ENCODE data around the gene CA10.

The CA10 gene

DNA sequence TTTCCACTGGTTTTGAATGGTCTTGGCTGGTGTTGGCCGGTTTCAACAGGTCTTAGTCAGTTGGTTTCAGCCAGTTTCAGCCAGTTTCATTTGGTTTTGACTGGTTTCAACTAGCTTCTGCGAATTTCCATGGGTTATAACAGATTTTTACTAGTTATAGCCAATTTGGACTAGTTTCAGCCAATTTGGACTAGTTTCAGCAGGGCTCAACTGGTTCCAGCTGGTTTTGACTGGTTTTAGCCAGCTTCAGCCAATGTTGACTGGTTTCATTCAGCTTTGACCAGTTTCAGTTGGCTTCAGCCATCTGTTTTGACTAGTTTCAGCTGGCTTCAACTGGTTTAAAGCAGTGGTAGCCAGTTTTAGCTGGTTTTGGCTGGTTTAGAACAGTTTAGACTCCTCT lies 465.6 kb downstream of the CA10 start:
- no peak for TF ChIP-seq TAF1 (IDR thresholded peaks at IDR 0.05; ENCODE audit: borderline replicate concordance, insufficient read depth, low read length)
- TF ChIP-seq POLR2AphosphoS5 (IDR thresholded peaks at IDR 0.05; ENCODE audit: low read depth, low read length), result no peak
- no peak for TF ChIP-seq FOXP2 (optimal IDR thresholded peaks at IDR 0.05; ENCODE audit: borderline replicate concordance, extremely low read depth, extremely low read length, insufficient read depth)
- TF ChIP-seq SIN3A (IDR thresholded peaks at IDR 0.05; ENCODE audit: borderline replicate concordance, insufficient read depth, low read length), result no peak
- TF ChIP-seq, protein P1, sequence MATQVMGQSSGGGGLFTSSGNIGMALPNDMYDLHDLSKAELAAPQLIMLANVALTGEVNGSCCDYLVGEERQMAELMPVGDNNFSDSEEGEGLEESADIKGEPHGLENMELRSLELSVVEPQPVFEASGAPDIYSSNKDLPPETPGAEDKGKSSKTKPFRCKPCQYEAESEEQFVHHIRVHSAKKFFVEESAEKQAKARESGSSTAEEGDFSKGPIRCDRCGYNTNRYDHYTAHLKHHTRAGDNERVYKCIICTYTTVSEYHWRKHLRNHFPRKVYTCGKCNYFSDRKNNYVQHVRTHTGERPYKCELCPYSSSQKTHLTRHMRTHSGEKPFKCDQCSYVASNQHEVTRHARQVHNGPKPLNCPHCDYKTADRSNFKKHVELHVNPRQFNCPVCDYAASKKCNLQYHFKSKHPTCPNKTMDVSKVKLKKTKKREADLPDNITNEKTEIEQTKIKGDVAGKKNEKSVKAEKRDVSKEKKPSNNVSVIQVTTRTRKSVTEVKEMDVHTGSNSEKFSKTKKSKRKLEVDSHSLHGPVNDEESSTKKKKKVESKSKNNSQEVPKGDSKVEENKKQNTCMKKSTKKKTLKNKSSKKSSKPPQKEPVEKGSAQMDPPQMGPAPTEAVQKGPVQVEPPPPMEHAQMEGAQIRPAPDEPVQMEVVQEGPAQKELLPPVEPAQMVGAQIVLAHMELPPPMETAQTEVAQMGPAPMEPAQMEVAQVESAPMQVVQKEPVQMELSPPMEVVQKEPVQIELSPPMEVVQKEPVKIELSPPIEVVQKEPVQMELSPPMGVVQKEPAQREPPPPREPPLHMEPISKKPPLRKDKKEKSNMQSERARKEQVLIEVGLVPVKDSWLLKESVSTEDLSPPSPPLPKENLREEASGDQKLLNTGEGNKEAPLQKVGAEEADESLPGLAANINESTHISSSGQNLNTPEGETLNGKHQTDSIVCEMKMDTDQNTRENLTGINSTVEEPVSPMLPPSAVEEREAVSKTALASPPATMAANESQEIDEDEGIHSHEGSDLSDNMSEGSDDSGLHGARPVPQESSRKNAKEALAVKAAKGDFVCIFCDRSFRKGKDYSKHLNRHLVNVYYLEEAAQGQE (IDR thresholded peaks at IDR 0.05; ENCODE audit: insufficient read depth in 1 of 2, low read depth in 2 of 2, low read length in 2 of 2), result no peak

DNA sequence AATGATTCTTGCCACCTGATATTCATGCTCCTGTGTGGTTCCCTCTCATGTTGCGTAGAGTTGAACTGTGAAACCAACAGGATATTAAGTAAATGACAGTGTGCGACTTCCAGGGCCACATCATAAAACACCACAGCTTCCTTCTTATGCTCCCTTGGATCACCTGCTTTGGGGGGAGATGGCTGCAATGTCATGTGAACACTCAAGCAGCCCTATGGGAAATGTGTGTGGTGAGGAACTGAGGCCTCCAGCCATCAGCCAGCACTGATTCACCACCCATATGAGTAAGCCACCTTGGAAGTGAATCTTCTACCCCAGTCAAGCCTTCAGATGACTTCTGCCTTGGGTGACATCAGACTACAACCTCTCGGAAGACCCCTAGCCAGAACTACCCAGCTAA lies 470.6 kb downstream of the CA10 start:
- TF ChIP-seq SIN3A (IDR thresholded peaks at IDR 0.05; ENCODE audit: borderline replicate concordance, insufficient read depth, low read length) (no peak), POLR2AphosphoS5 (IDR thresholded peaks at IDR 0.05; ENCODE audit: low read depth, low read length) (no peak), FOXP2 (optimal IDR thresholded peaks at IDR 0.05; ENCODE audit: borderline replicate concordance, extremely low read depth, extremely low read length, insufficient read depth) (no peak), TAF1 (IDR thresholded peaks at IDR 0.05; ENCODE audit: borderline replicate concordance, insufficient read depth, low read length) (no peak)
- TF ChIP-seq, protein P1 (IDR thresholded peaks at IDR 0.05; ENCODE audit: insufficient read depth in 1 of 2, low read depth in 2 of 2, low read length in 2 of 2), result no peak

DNA sequence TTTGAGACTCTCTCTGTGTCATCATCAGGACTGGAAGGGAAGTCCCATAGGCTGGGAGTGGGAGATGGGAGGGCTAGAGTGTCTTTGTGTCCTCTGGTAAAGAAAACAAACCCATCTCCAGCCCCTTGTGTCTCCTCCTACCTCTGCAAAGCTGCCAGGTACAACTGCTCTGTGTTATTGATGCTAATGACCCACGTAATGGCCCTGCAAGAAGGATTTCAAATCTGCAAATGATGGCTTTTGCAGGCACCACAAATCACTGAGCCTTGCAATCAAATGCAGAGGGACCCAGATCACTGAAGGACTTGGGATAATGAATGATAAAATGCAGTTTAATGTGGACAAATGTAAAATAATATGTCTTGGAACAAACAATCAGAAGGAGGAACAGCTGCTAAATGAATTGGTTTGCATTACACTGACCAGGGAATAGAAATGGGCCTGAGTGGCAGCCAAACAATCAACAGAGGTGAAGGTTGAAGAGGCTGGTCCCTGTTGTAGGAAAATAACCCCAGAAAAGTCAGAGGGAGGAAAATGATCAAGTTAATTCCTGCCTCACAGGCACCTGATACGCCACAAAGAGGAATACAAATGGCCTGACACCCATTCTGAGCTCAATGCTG lies 473.1 kb downstream of the CA10 start:
- TF ChIP-seq, protein P1 (IDR thresholded peaks at IDR 0.05; ENCODE audit: insufficient read depth in 1 of 2, low read depth in 2 of 2, low read length in 2 of 2), result no peak
- TF ChIP-seq SIN3A (IDR thresholded peaks at IDR 0.05; ENCODE audit: borderline replicate concordance, insufficient read depth, low read length) (no peak), POLR2AphosphoS5 (IDR thresholded peaks at IDR 0.05; ENCODE audit: low read depth, low read length) (no peak), FOXP2 (optimal IDR thresholded peaks at IDR 0.05; ENCODE audit: borderline replicate concordance, extremely low read depth, extremely low read length, insufficient read depth) (no peak), TAF1 (IDR thresholded peaks at IDR 0.05; ENCODE audit: borderline replicate concordance, insufficient read depth, low read length) (no peak)

DNA sequence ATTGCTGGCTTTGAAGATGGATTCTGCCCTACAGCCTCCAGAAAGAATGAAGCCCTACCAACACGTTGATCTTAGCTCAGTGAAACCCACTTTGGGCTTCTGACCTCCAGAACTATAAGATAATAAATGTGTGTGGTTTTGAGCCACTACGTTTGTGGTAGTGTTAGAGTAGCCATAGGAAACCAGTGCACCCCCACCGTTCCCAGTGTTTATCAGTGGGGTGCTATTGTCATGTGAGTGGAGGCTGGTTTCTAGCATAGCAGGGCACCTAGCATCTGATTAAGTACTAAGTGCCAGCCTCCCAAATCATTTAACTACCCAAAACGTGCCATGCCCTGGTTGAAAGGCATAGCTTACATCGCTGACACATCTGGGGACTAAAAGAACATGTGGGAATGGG lies 474.3 kb downstream of the CA10 start:
- TF ChIP-seq, protein P1 (IDR thresholded peaks at IDR 0.05; ENCODE audit: insufficient read depth in 1 of 2, low read depth in 2 of 2, low read length in 2 of 2), result no peak
- TF ChIP-seq FOXP2 (optimal IDR thresholded peaks at IDR 0.05; ENCODE audit: borderline replicate concordance, extremely low read depth, extremely low read length, insufficient read depth) (no peak), POLR2AphosphoS5 (IDR thresholded peaks at IDR 0.05; ENCODE audit: low read depth, low read length) (no peak), SIN3A (IDR thresholded peaks at IDR 0.05; ENCODE audit: borderline replicate concordance, insufficient read depth, low read length) (no peak), TAF1 (IDR thresholded peaks at IDR 0.05; ENCODE audit: borderline replicate concordance, insufficient read depth, low read length) (no peak)

All from PFSK-1 (cell line).